Skeletal muscle tissue (tissue), 4 donors: ENCODE results near the gene NAGPA. TPM values are rescaled to one million over a fixed set of nuclear protein-coding genes. Genes with fewer than 3 reads are reported as not detected.
"Not testable (repeated sequence)": the region's sequence is repeated elsewhere in the genome, so short reads cannot be mapped to it uniquely, and the experiment has no call there.

Source experiments
- H3K27ac ChIP-seq: one replicate; pipeline ENCODE4 v1.7.0; 2013; ENCODE audit warnings: mild to moderate bottlenecking, low read depth, low read length, inconsistent platforms
- H3K27me3 ChIP-seq, 3 donors: one replicate each; pipeline ENCODE4 v1.7.0; 2013; ENCODE audit warnings: low read length in 3 of 3; ENCODE audit not compliant: control insufficient read depth in 3 of 3, insufficient read depth in 3 of 3
- H3K36me3 ChIP-seq, 3 donors: one replicate each; pipeline ENCODE4 v1.7.0; 2013; ENCODE audit warnings: low read length in 3 of 3; ENCODE audit not compliant: control insufficient read depth in 3 of 3, insufficient read depth in 3 of 3
- H3K4me1 ChIP-seq, 3 donors: one replicate each; pipeline ENCODE4 v1.7.0; 2013; ENCODE audit warnings: low read length in 3 of 3, mild to moderate bottlenecking in 3 of 3; ENCODE audit not compliant: control insufficient read depth in 3 of 3, insufficient read depth in 3 of 3
- H3K4me3 ChIP-seq, 3 donors: one replicate each; pipeline ENCODE4 v1.7.0; 2013; ENCODE audit warnings: low read length in 3 of 3
- H3K9ac ChIP-seq, 3 donors: one replicate each; pipeline ENCODE4 v1.7.0; 2013; ENCODE audit warnings: low read length in 3 of 3, mild to moderate bottlenecking in 3 of 3, moderate library complexity in 2 of 3, low read depth in 1 of 3
- H3K9me3 ChIP-seq, 3 donors: one replicate each; pipeline ENCODE4 v1.7.0; 2013; ENCODE audit warnings: low read length in 3 of 3; ENCODE audit not compliant: control insufficient read depth in 3 of 3
- total RNA-seq: library from RNA; depleted of rRNA; stranded (reverse); fragments of >200 nt; gene quantifications from one replicate; pipeline ENCODE4 v1.2.3, GENCODE V29; 2014
- donor health status: Osteomylitis.

NAGPA gene
- total RNA-seq, 1 donor from 2014 or later: 5.2 TPM

GRCh38 chr16:5044581-5044980, 10.8 kb upstream of the NAGPA start:
- not testable (repeated sequence) for H3K4me3 ChIP-seq

GRCh38 chr16:5044011-5044540, 10.3 kb upstream of the NAGPA start:
- no peak overlapping the region for H3K4me3 ChIP-seq
- no peak overlapping the region for H3K27ac ChIP-seq
- no peak overlapping the region for H3K9ac ChIP-seq
- H3K36me3 ChIP-seq: no peaks in the 10 kb centered on the region
- no peaks in the 10 kb centered on the region for H3K9me3 ChIP-seq
- peaks cover 0 to 6% (median 0%) of the 10 kb centered on the region in 3 donors for H3K27me3 ChIP-seq
- no peaks in the 10 kb centered on the region for H3K4me1 ChIP-seq

More at GRCh38 chr16:5044581-5044980, 10.8 kb upstream of the NAGPA start:
- not testable (repeated sequence) for H3K9ac ChIP-seq, H3K27ac ChIP-seq, H3K4me1 ChIP-seq, H3K36me3 ChIP-seq, H3K27me3 ChIP-seq, H3K9me3 ChIP-seq

GRCh38 chr16:5042574-5043171, 8.9 kb upstream of the NAGPA start:
- H3K4me3 ChIP-seq: no peak overlapping the region
- no peaks in the 10 kb centered on the region for H3K9me3 ChIP-seq
- H3K27me3 ChIP-seq: peaks cover 0 to 6% (median 0%) of the 10 kb centered on the region in 3 donors
- no peaks in the 10 kb centered on the region for H3K36me3 ChIP-seq
- no peak overlapping the region for H3K27ac ChIP-seq
- H3K4me1 ChIP-seq: no peaks in the 10 kb centered on the region
- H3K9ac ChIP-seq: no peak overlapping the region

- Histone ChIP-seq H3K27me3 (peaks cover 0 to 6% (median 0%) of the 10 kb centered on the region in 3 donors), H3K4me3 (no peak overlapping the region), H3K9ac (no peak overlapping the region), H3K9me3 (no peaks in the 10 kb centered on the region), H3K27ac (no peak overlapping the region), H3K36me3 (no peaks in the 10 kb centered on the region), H3K4me1 (no peaks in the 10 kb centered on the region)
Observed at GRCh38 chr16:5041600-5042133, 7.9 kb upstream of the NAGPA start.

- no peak overlapping the region for H3K27ac ChIP-seq
- H3K9me3 ChIP-seq: no peaks in the 10 kb centered on the region
- no peak overlapping the region for H3K4me3 ChIP-seq
- no peaks in the 10 kb centered on the region for H3K4me1 ChIP-seq
- no peaks in the 10 kb centered on the region for H3K36me3 ChIP-seq
- H3K27me3 ChIP-seq: peaks cover 0 to 6% (median 0%) of the 10 kb centered on the region in 3 donors
- no peak overlapping the region for H3K9ac ChIP-seq
Observed at GRCh38 chr16:5040451-5040850, 6.7 kb upstream of the NAGPA start.

GRCh38 chr16:5036228-5037156, 2.8 kb upstream of the NAGPA start:
- H3K4me3 ChIP-seq: no peak overlapping the region
- H3K9me3 ChIP-seq: no peaks in the 10 kb centered on the region
- H3K27ac ChIP-seq: no peak overlapping the region
- peaks cover 0 to 5% (median 2%) of the 10 kb centered on the region in 3 donors for H3K36me3 ChIP-seq
- H3K9ac ChIP-seq: no peak overlapping the region
- peaks cover 13 to 22% (median 13%) of the 10 kb centered on the region in 3 donors for H3K4me1 ChIP-seq
- H3K27me3 ChIP-seq: peaks cover 0 to under 1% (median 0%) of the 10 kb centered on the region in 3 donors

- H3K27ac ChIP-seq: no peak overlapping the region
- peaks cover 0 to 8% (median 5%) of the 10 kb centered on the region in 3 donors for H3K36me3 ChIP-seq
- H3K9me3 ChIP-seq: no peaks in the 10 kb centered on the region
- H3K9ac ChIP-seq: no peak overlapping the region
- no peak overlapping the region for H3K4me3 ChIP-seq
- H3K27me3 ChIP-seq: no peaks in the 10 kb centered on the region
- H3K4me1 ChIP-seq: peaks cover 13 to 22% (median 13%) of the 10 kb centered on the region in 3 donors
Observed at GRCh38 chr16:5035909-5036227, 2.1 kb upstream of the NAGPA start.

- Histone ChIP-seq H3K27me3 (no peaks in the 10 kb centered on the region), H3K4me1 (peaks cover 13 to 22% (median 13%) of the 10 kb centered on the region in 3 donors), H3K9ac (peak overlapping the region; percentile 37 to 85 (median 72)), H3K9me3 (no peaks in the 10 kb centered on the region), H3K4me3 (peak overlapping the region; percentile 72 to 93 (median 90)), H3K36me3 (peaks cover 5 to 8% (median 7%) of the 10 kb centered on the region in 3 donors), H3K27ac (peak overlapping the region; percentile 62)
Observed at GRCh38 chr16:5034167-5034523, 410 bp upstream of the NAGPA start.

GRCh38 chr16:5032748-5033167, 977 bp downstream of the NAGPA start:
- Histone ChIP-seq H3K4me1 (peaks cover 13 to 22% (median 13%) of the 10 kb centered on the region in 3 donors), H3K27me3 (no peaks in the 10 kb centered on the region), H3K9ac (peak overlapping the region; percentile 37 to 85 (median 72)), H3K36me3 (peaks cover 10 to 15% (median 12%) of the 10 kb centered on the region in 3 donors), H3K9me3 (no peaks in the 10 kb centered on the region), H3K27ac (no peak overlapping the region), H3K4me3 (peak overlapping the region; percentile 72 to 93 (median 90))
